Stimulated activated CD4-positive, alpha-beta T cell treated with anti-CD3 and anti-CD28 coated beads, Interleukin-15, amount 100 ng/mL, for 48 hours (primary cell): ENCODE measurements around the gene KLK11.
"Not testable (repeated sequence)": the region's sequence is repeated elsewhere in the genome, so short reads cannot be mapped to it uniquely, and the experiment has no call there.

Experiments
- DNase-seq, 2 donors: peaks; one replicate each; pipeline ENCODE4 v3.0.0-alpha.2; 2020; ENCODE audit warnings: low read depth in 2 of 2

KLK11 gene

DNA sequence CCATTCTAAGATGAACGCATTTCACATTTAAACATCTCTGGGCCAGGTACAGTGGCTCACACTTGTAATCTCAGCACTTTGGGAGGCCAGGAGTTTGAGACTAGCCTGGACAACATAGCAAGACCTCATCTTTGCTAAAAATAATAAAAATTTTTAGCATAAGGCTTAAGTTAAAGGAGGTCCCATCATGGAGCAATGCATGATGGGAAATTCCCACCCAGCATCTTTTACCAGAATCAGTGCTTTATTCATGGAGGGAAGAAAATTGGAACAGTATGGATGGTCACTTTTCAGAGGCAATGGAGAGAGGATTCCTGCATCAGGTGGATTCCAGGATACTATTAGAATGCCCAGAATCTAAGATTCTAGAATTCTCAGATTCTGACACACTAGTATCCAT lies 21.2 kb downstream of the KLK11 start:
- DNase-seq = no peak

DNA sequence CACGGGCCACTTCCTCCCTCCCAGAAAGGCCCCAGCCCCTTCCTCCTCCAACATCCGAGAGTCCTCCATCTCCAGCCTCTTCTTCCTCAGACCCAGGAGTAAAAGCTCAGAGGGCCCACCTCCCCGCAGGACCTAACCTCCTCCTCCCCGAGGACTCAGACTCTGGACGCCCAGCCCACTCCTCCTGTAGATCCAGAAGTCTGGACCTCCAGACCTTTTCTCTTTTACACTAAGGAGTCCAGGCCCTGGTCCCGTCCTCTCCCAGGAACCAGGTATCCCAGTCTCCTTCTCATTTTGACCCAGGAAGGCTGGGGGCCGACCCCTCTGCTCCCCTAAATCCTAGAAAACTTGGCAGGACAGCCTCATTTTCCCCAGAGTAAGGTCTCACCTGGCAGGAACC lies 23.1 kb downstream of the KLK11 start:
- no peak for DNase-seq

DNA sequence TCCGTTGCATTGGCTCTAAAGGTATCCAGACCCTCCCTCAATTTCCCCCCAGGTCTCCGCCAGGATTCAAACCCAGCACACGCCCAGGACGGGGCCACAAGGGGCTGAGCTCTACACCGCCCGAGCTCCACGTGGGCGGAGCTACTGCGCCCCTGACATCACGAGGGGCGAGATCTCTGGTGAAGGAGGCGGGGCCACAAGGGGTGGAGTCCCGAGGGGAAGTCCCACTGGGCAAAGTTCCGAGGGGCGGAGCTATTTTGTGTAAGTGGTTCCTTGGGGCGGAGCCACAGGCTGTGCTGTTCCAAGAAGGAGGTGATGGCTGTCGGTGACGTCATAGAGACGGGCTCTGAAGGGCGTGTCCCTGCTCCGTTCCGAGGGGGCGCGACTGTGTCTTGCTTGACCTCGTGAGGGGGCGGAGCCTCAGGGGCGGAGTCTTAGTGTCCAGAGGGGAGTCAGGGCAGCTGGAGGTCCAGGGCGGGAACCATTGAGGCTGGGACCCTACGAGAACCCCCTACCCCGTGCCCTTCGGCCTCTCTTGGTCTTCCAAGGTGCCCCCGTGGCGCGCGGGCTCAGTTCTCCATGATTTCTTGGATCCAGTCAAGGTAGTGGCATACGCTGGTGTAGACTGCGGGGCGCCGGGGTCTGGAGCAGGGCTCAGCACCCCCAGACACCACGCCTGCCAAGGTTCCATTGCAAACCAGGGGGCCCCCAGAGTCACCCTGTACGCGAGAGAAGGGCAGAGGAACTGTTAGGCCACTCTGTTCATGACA lies 23.7 kb downstream of the KLK11 start:
- peak in 1 of 2 donors; percentile 36 for DNase-seq

DNA sequence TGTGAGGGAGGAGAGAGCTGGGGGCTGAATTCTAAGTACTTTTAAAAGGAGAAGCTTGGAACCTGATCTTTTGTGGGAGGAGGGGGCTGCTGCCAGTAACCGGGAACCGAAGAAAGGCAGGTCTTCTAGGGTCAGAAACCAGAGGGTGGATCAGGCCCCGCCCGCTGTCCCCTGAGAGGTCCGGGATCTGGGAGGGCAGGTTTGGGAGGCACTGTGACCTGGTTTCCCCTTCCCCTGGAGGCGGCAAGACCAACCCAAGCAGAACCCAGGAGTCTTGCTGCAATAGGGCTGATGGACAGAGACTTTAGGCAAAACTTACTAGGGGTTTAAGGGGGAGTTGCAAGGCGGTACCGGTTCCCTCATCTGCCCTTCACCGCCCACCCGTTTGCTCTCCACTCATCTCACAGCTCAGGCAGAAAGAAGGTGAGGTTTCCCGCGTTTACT lies 24.3 kb downstream of the KLK11 start:
- DNase-seq = no peak

DNA sequence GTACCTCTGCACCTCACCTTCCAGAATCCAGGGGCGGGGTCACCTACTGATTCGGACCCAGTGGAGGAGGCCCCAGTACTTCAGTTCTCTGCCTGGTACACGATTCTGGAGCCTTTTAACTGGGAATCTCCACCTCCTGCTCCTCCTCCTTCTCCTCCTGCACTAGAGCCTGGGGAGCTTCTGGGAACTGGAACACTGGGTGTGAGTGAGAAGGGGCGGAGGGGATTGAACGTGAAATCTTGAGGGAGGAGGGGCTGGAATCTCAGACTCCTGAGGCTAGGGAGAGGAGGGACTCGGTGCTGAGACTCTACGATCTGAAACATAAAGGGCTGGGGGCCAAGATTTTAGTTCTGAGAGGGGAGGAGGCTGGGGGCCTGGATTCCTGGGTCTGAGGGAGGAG lies 24.9 kb downstream of the KLK11 start, which contains the start of gene KLK8:
TSS of gene KLK8 (minus strand) at position 90 of the 400 bp plus-strand sequence. CDS start 437 bp downstream, outside the sequence.
- no peak for DNase-seq

DNA sequence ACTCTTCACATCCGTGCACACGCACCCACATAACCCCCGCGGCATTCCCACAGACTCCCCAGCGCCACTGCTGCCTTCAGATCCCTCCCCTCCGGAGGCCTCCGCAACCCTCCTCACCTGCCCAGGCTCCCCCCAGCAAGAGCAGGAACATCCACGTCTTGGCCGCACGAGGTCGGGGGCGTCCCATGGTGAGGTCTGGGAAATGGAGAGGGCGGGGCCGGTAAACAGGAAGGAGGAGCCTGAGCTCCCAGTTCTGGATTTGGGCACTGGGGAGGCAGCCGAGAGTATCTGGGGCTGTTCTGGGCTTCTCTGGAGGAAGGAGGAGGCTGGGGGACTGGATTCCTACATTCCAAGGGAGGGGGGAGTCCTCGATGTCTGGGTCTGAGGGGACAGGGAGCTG lies 25.4 kb downstream of the KLK11 start:
- DNase-seq = no peak

DNA sequence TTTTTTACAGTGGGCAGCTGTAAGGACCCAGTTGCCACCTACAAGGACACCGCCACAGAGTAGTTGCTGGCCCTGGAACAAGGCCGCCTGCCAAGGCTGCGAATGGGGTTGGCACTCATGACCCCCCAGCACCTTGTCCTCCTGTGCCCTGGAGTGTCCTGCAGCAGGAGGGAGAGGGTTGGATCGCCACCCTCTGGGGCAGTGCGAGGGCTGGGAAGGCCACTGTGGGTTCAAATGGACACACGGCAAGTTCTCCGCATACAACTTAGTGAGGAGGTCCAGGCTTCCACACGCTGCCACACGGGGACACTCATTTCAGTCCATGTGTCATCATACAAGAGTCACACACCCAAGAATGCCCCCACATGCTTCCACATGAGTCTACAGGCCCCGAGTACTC lies 26.0 kb downstream of the KLK11 start:
- DNase-seq = no peak

DNA sequence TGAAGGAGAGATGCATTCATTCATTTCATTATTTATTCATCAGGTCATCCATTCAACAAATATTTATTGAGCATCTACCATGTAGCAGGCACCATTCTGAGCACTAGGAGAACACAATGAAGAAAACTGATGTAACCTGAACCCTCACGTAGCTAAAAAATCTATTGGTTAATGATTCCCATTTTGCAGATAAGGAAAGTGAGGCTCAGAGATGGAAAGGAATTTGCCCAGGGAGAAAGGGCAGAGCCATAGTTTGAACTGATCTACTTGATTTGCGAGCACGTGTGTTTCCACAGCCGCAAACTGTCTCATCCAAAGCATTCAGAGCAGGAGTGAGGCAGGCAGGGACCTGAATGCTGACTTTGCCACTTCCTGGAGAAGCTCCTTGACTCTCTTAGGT lies 27.7 kb downstream of the KLK11 start:
- no peak for DNase-seq

DNA sequence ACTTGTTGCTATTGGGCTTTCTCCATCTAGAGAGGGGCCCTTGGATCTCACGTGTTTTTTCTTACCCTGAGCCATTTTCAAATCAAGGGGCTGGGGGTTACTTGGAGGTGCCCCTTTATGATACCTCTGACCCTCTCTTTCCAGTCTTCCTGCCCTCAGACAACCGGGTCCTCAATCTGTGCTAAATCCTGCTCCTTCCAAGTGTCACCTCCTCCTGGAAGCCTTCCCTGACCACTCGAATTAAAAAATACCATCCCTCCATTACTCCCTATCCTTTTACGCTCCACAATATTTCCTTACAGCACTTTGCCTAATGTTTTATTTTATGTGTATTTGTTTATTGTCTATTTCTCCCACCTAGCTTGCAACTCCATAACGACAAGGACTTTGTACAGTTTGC lies 28.4 kb downstream of the KLK11 start:
- DNase-seq = no peak

DNA sequence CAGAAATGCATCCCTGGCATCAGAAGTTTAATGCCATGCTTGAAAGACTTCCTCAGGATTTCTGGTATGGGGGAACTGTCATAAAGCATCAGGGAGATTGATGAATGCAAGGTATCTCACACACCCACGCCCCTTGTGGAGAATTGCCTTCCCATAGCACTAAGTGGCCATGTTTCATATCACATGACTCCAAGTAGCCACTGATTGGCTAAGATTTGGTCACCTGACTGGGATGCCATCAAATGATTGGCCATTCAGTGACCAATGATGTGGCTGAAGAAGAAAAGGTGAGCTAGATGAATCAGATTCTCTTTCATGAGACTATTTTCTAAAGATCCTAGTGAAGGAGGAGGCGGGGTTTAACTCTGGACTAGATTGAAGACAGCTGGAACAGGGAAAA lies 32.3 kb downstream of the KLK11 start:
- no peak for DNase-seq

DNA sequence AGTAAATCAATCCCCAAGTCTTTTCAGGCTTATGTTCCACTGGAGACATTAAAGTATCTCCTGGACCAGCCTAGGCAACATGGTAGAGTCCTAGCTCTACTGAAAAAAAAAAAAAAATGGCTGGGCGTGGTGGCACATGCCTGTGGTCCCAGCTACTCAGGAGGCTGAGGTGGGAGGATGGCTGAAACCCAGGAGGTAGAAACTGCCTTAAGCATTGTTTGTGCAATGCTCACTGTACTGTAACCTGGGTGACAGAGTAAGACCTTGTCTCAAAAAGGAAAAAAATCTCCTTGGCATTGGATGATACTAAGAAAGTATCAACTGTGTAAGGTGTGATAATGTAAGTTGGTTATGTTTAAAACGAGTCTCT lies 33.8 kb downstream of the KLK11 start:
- DNase-seq = no peak

DNA sequence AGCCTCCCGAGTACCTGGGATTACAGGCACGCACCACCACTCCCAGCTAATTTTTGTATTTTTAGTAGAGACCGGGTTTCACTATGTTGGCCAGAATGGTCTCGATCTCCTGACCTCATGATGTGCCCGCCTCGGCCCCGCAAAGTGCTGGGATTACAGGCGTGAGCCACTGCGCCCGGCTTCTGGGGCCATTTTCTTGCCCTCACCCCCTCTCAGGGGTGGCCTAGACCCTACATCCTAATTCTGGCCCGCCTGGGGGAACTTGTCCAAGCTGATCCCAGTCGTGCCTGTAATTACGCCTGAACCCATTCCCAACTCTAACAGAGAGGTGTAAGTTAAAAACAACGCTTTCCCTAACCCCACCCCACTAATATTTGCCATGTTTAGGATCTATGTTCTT lies 42.0 kb downstream of the KLK11 start:
- DNase-seq = not testable (repeated sequence)

DNA sequence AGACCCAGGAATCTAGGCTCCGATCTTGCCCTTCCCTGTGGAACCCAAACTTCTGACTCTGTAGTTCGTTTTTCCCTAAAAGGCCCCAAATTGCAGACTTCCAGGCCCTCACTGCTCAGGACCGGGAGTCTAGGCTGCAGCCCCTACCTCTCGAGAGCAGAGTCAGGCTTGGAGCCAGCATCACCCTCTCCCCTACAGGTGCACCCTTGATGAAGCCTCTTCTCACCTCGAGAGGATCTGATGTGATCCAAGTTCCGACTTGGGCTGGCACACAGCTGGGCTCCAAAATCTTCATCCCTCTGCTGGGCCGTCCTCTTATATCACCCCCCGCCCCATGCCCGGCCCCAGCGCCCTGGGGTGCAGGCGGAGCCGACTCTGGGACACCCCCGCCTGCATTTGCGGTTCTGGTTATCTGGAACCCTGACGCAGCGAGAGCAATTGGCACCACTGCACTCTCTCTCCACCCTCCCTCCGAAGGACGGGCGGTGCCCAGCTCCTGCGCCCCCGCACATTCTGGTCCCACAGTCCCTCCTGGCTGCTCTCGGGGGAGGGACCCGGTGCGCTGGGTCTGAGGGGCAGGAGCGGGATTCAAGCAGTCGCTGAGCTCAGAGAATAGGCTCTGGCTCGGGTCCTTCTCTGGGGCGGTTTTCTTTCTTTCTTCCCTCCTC lies 42.7 kb downstream of the KLK11 start, which contains the start of gene KLK7:
TSS of gene KLK7 (minus strand) at position 293 of the 668 bp plus-strand sequence. CDS start 1,518 bp downstream, outside the sequence.
- no peak for DNase-seq

DNA sequence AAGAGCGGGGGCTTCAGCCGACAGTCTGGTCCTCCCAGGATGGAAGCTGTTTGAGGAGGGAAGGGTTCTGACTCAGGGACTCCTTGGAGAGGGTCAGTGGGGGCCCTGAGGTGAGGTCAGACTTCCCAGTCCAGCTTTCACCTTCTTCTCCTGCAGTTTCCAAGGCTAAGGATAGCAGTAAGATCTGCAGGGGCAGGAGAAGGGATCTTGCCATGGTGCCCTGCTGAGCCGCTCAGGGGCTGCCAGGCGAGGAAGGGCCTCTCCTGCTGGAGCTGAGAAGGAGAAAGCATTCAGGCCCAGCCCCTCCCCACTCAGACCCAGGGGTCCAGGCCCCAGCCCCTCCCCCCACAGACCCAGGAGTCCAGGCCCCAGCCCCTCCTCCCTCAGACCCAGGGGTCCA lies 44.2 kb downstream of the KLK11 start:
- no peak for DNase-seq

DNA sequence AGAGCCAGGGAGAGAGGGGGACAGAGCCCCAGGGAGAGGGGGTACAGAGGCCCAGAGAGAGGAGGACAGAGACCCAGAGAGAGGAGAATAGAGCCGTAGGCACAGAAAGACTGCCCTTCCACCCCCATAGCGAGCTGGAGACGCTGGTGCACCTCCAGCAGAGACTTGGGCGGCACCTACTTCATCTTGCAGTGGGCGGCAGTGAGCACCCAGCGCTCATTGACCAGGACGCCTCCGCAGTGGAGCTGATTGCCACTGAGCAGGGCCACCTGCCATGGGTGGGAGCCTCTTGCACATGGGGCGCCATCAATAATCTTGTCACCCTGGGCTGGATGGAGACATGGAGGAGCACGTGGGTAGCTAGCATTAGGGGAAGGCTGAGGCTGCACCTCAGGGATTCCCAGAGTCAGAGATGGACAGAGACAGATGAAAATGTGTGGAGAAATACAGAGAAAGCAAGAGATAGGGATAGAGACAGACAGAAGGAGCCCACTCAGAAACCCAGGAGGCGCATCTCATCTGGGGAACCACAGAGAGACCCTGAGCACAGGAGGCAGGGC lies 44.7 kb downstream of the KLK11 start:
- no peak for DNase-seq

DNA sequence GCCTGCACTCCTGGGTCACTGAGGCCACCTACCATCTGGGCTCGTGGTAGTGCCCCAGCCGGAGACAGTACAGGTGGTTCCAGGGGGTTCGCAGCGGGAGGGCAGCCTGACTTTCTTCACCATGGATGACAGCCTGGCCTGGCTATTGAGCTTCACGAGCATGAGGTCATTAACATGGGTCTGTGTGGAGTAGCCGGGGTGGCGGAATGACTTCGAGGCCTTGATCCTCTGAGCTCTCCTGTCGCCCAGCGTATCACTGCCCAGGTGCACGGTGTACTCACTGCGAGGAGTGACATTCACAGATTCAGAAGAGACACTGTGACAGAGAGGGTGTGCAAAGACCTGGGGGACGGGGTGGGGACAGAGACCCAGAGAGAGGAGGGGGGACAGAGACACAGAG lies 46.2 kb downstream of the KLK11 start:
- no peak for DNase-seq

DNA sequence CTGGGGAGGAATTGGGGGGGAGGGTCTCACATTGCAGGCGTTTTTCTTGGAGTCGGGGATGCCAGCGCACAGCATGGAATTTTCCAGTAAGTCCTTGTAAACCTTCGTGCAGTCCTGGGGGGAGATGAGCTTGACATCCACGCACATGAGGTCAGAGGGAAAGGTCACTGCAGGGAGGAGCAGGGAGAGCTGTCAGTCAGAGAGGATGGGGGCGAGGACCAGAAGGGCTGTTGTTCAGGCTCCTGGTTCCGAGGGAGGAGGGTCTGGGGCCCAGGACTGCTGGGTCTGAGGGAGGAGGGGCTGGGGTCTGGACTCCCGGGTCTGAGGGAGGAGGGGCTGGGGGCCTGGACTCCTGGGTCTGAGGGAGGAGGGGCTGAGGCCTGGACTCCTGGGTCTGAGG lies 46.7 kb downstream of the KLK11 start:
- no peak for DNase-seq

DNA sequence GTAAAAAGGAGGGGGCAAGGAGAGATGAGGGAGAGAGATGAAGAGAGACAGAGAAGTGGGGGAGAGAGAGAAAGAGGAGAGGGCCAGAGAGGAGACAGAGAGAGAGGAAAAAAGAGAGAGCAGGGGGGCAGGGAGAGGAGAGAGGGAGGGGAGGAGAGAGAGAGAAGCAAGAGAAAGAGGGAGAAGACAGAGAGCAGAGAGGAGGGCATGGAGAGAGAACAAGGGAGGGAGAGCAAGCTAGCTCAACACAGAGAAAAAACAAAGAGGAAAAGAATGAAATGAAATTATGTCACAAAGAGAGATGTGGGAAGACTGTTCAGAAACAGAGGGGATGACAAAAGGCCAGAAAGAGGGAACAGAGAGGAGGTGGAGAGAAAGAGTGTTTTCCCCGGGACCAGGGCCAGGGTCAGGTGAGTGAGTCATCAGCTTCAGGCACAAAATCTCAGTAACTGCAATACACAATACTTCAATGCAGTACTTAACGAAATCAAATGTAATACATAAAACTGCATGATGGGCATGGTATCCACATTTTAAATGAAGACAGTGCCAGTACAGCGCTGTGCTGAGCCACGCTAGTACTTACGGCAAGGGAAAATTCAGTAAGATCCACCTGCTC lies 47.5 kb downstream of the KLK11 start:
- DNase-seq = no peak

DNA sequence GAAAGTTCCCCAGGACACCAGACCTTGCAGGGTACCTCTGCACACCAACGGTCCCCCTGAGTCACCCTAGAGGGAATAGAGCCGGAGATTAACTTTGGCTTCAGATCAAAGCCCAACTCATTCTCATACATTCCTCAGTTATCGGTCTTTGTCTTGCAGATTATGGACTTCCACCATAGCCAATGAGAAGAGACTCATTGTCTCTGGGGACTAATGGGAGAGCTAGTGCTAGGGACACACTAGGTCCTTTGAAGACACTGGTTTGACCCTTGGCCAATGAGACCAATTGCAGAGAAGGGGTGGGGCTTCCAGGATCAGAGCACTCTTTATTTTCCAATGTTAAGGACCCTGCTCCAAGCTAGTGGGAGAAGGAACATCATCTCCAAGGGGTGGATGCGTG lies 48.8 kb downstream of the KLK11 start:
- DNase-seq = no peak

DNA sequence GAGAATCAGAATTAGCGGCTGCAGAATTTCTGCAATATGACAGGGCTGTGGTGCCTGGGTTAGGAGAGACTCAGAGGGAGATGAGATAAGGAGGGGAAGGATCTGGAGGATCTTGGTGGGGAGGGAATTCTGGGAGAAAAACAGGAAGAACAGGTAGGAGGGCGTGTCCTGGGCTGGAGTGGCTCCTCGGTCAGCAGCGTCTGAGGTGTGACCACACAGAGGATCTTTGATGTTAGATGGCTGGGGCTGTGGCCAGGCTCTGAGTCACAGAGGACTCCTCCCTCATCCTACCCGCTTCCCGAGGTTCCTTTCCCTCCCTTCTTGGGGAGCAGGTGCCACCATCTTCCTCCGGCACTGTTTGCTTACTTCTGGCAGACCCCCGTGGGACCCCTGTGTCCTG lies 50.6 kb downstream of the KLK11 start:
- DNase-seq = no peak

DNA sequence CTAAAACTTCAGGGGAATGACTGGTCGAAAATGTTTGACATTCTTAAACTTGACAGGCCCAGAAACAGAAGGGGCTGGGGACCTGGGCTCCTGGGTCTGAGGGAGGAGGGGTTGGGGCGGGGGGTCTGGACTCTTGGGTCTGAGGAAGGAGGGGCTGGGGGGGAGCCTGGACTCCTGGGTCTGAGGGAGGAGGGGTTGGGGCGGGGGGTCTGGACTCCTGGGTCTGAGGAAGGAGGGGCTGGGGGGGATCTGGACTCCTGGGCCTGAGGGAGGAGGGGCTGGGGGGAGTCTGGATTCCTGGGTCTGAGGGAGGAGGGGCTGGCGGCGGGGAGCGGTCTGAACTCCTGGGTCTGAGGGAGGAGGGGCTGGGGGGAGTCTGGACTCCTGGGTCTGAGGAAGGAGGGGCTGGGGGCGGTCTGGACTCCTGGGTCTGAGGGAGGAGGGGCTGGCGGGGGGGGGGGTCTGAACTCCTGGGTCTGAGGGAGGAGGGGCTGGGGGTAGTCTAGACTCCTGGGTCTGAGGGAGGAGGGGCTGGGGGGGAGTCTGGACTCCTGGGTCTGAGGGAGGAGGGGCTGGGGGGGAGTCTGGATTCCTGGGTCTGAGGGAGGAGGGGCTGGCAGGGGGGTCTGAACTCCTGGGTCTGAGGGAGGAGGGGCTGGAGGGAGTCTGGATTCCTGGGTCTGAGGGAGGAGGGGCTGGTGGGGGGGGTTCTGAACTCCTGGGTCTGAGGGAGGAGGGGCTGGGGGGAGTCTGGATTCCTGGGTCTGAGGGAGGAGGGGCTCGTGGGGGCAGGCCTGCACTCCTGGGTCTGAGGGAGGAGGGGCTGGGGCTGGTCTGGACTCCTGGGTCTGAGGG lies 51.5 kb downstream of the KLK11 start:
- no peak for DNase-seq
